Measurements from ENCODE around the gene BCKDHB.
"Not testable (repeated sequence)": the region's sequence is repeated elsewhere in the genome, so short reads cannot be mapped to it uniquely, and the experiment has no call there.

The BCKDHB gene

GRCh38 chr6:80263585-80263984 is 157.1 kb downstream of the BCKDHB start:
- DNase-seq (ENCODE audit: low read depth), result no peak

GRCh38 chr6:80268865-80269730 is 162.6 kb downstream of the BCKDHB start:
- no peak for DNase-seq (ENCODE audit: low read depth)

- DNase-seq (ENCODE audit: low read depth), result no peak
Measured at GRCh38 chr6:80271074-80271473, 164.6 kb downstream of the BCKDHB start.

GRCh38 chr6:80272988-80273387 is 166.5 kb downstream of the BCKDHB start:
- no peak for DNase-seq (ENCODE audit: low read depth)

GRCh38 chr6:80276861-80277260 is 170.4 kb downstream of the BCKDHB start:
- no peak for DNase-seq (ENCODE audit: low read depth)

GRCh38 chr6:80277501-80277900 is 171.0 kb downstream of the BCKDHB start:
- no peak for DNase-seq (ENCODE audit: low read depth)

GRCh38 chr6:80280262-80281010 is 174.0 kb downstream of the BCKDHB start:
- DNase-seq (ENCODE audit: low read depth), result no peak

- DNase-seq (ENCODE audit: low read depth), result no peak
Measured at GRCh38 chr6:80282913-80283554, 176.6 kb downstream of the BCKDHB start.

GRCh38 chr6:80287112-80287511 is 180.6 kb downstream of the BCKDHB start:
- no peak for DNase-seq (ENCODE audit: low read depth)

- no peak for DNase-seq (ENCODE audit: low read depth)
Measured at GRCh38 chr6:80287607-80288006, 181.1 kb downstream of the BCKDHB start.

- no peak for DNase-seq (ENCODE audit: low read depth)
Measured at GRCh38 chr6:80289727-80290126, 183.3 kb downstream of the BCKDHB start.

GRCh38 chr6:80294531-80294930 is 188.1 kb downstream of the BCKDHB start:
- not testable (repeated sequence) for DNase-seq (ENCODE audit: low read depth)

GRCh38 chr6:80302716-80303115 is 196.2 kb downstream of the BCKDHB start:
- DNase-seq (ENCODE audit: low read depth), result no peak

- DNase-seq (ENCODE audit: low read depth), result no peak
Measured at GRCh38 chr6:80304014-80304413, 197.5 kb downstream of the BCKDHB start.

GRCh38 chr6:80314531-80314930 is 208.1 kb downstream of the BCKDHB start:
- DNase-seq (ENCODE audit: low read depth), result no peak

- DNase-seq (ENCODE audit: low read depth), result no peak
Measured at GRCh38 chr6:80316686-80317231, 210.3 kb downstream of the BCKDHB start.

- no peak for DNase-seq (ENCODE audit: low read depth)
Measured at GRCh38 chr6:80319196-80319595, 212.7 kb downstream of the BCKDHB start.

GRCh38 chr6:80321011-80321410 is 214.5 kb downstream of the BCKDHB start:
- DNase-seq (ENCODE audit: low read depth), result no peak

- DNase-seq (ENCODE audit: low read depth), result no peak
Measured at GRCh38 chr6:80325742-80326141, 219.3 kb downstream of the BCKDHB start.

- no peak for DNase-seq (ENCODE audit: low read depth)
Measured at GRCh38 chr6:80328652-80329051, 222.2 kb downstream of the BCKDHB start.

- no peak for DNase-seq (ENCODE audit: low read depth)
Measured at GRCh38 chr6:80329496-80329895, 223.0 kb downstream of the BCKDHB start.

- DNase-seq (ENCODE audit: low read depth), result no peak
Measured at GRCh38 chr6:80330961-80331360, 224.5 kb downstream of the BCKDHB start.
